ENCODE data around the gene OLFML2A.
"Not testable (repeated sequence)": the region's sequence is repeated elsewhere in the genome, so short reads cannot be mapped to it uniquely, and the experiment has no call there.

OLFML2A gene

GRCh38 chr9:124818431-124819281, 41.7 kb downstream of the OLFML2A start:
- no peak overlapping the region for H3K4me3 ChIP-seq (ENCODE audit: low read depth in 1 of 2, low read length in 2 of 2)
- H3K9ac ChIP-seq (ENCODE audit: low read length), result no peak overlapping the region
- H3K4me1 ChIP-seq (ENCODE audit: insufficient read depth, low read length), result peaks cover 16% of the 10 kb centered on the region
- H3K27ac ChIP-seq (ENCODE audit: low read depth, low read length), result no peak overlapping the region
- H3K36me3 ChIP-seq (ENCODE audit: insufficient read depth, low read length), result no peaks in the 10 kb centered on the region
- no peaks in the 10 kb centered on the region for H3K27me3 ChIP-seq (ENCODE audit: control insufficient read depth in 1 of 2, insufficient read depth in 2 of 2, low read length in 2 of 2)
- H3K9me3 ChIP-seq (ENCODE audit: low read length), result no peaks in the 10 kb centered on the region

- H3K4me1 ChIP-seq (ENCODE audit: insufficient read depth, low read length), result peaks cover 8% of the 10 kb centered on the region
- H3K9ac ChIP-seq (ENCODE audit: low read length), result no peak overlapping the region
- H3K36me3 ChIP-seq (ENCODE audit: insufficient read depth, low read length), result no peaks in the 10 kb centered on the region
- no peaks in the 10 kb centered on the region for H3K27me3 ChIP-seq (ENCODE audit: control insufficient read depth in 1 of 2, insufficient read depth in 2 of 2, low read length in 2 of 2)
- no peak overlapping the region for H3K4me3 ChIP-seq (ENCODE audit: low read depth in 1 of 2, low read length in 2 of 2)
- H3K9me3 ChIP-seq (ENCODE audit: low read length), result no peaks in the 10 kb centered on the region
- H3K27ac ChIP-seq (ENCODE audit: low read depth, low read length), result no peak overlapping the region
Measured at GRCh38 chr9:124820698-124821623, 44.0 kb downstream of the OLFML2A start.

GRCh38 chr9:124828489-124829333, 51.8 kb downstream of the OLFML2A start:
- H3K4me3 ChIP-seq (ENCODE audit: low read depth in 1 of 2, low read length in 2 of 2), result no peak overlapping the region

GRCh38 chr9:124829334-124829669, 52.4 kb downstream of the OLFML2A start:
- peaks cover 14% of the 10 kb centered on the region for H3K4me1 ChIP-seq (ENCODE audit: insufficient read depth, low read length)

More at GRCh38 chr9:124828489-124829333, 51.8 kb downstream of the OLFML2A start:
- Histone ChIP-seq H3K4me1 (ENCODE audit: insufficient read depth, low read length) (peaks cover 14% of the 10 kb centered on the region), H3K36me3 (ENCODE audit: insufficient read depth, low read length) (no peaks in the 10 kb centered on the region), H3K9ac (ENCODE audit: low read length) (no peak overlapping the region), H3K9me3 (ENCODE audit: low read length) (no peaks in the 10 kb centered on the region), H3K27ac (ENCODE audit: low read depth, low read length) (no peak overlapping the region), H3K27me3 (ENCODE audit: control insufficient read depth in 1 of 2, insufficient read depth in 2 of 2, low read length in 2 of 2) (no peaks in the 10 kb centered on the region)

GRCh38 chr9:124830593-124830992, 53.7 kb downstream of the OLFML2A start:
- no peaks in the 10 kb centered on the region for H3K9me3 ChIP-seq (ENCODE audit: low read length)
- peaks cover 24% of the 10 kb centered on the region for H3K4me1 ChIP-seq (ENCODE audit: insufficient read depth, low read length)
- no peaks in the 10 kb centered on the region for H3K36me3 ChIP-seq (ENCODE audit: insufficient read depth, low read length)

More at GRCh38 chr9:124829334-124829669, 52.4 kb downstream of the OLFML2A start:
- Histone ChIP-seq H3K36me3 (ENCODE audit: insufficient read depth, low read length) (no peaks in the 10 kb centered on the region), H3K9ac (ENCODE audit: low read length) (no peak overlapping the region), H3K9me3 (ENCODE audit: low read length) (no peaks in the 10 kb centered on the region), H3K4me3 (ENCODE audit: low read depth in 1 of 2, low read length in 2 of 2) (no peak overlapping the region), H3K27ac (ENCODE audit: low read depth, low read length) (no peak overlapping the region), H3K27me3 (ENCODE audit: control insufficient read depth in 1 of 2, insufficient read depth in 2 of 2, low read length in 2 of 2) (no peaks in the 10 kb centered on the region)

GRCh38 chr9:124831642-124832364, 54.9 kb downstream of the OLFML2A start:
- Histone ChIP-seq H3K4me3 (ENCODE audit: low read depth in 1 of 2, low read length in 2 of 2) (no peak overlapping the region), H3K27ac (ENCODE audit: low read depth, low read length) (no peak overlapping the region), H3K4me1 (ENCODE audit: insufficient read depth, low read length) (peaks cover 26% of the 10 kb centered on the region), H3K9me3 (ENCODE audit: low read length) (no peaks in the 10 kb centered on the region), H3K9ac (ENCODE audit: low read length) (no peak overlapping the region), H3K27me3 (ENCODE audit: control insufficient read depth in 1 of 2, insufficient read depth in 2 of 2, low read length in 2 of 2) (no peaks in the 10 kb centered on the region), H3K36me3 (ENCODE audit: insufficient read depth, low read length) (no peaks in the 10 kb centered on the region)

More at GRCh38 chr9:124830593-124830992, 53.7 kb downstream of the OLFML2A start:
- Histone ChIP-seq H3K27me3 (ENCODE audit: control insufficient read depth in 1 of 2, insufficient read depth in 2 of 2, low read length in 2 of 2) (no peaks in the 10 kb centered on the region), H3K4me3 (ENCODE audit: low read depth in 1 of 2, low read length in 2 of 2) (no peak overlapping the region), H3K9ac (ENCODE audit: low read length) (no peak overlapping the region), H3K27ac (ENCODE audit: low read depth, low read length) (no peak overlapping the region)

- no peaks in the 10 kb centered on the region for H3K27me3 ChIP-seq (ENCODE audit: control insufficient read depth in 1 of 2, insufficient read depth in 2 of 2, low read length in 2 of 2)
- peaks cover 26% of the 10 kb centered on the region for H3K4me1 ChIP-seq (ENCODE audit: insufficient read depth, low read length)
- H3K27ac ChIP-seq (ENCODE audit: low read depth, low read length), result peak overlapping the region; percentile 68
- H3K9ac ChIP-seq (ENCODE audit: low read length), result peak overlapping the region; percentile 41
- H3K36me3 ChIP-seq (ENCODE audit: insufficient read depth, low read length), result no peaks in the 10 kb centered on the region
- no peaks in the 10 kb centered on the region for H3K9me3 ChIP-seq (ENCODE audit: low read length)
- H3K4me3 ChIP-seq (ENCODE audit: low read depth in 1 of 2, low read length in 2 of 2), result peak overlapping the region in 1 of 2 donors; percentile 47
Measured at GRCh38 chr9:124834591-124834990, 57.7 kb downstream of the OLFML2A start.

GRCh38 chr9:124835026-124835557, 58.2 kb downstream of the OLFML2A start:
- Histone ChIP-seq H3K27ac (ENCODE audit: low read depth, low read length) (peak overlapping the region; percentile 68), H3K9me3 (ENCODE audit: low read length) (no peaks in the 10 kb centered on the region), H3K27me3 (ENCODE audit: control insufficient read depth in 1 of 2, insufficient read depth in 2 of 2, low read length in 2 of 2) (no peaks in the 10 kb centered on the region), H3K4me3 (ENCODE audit: low read depth in 1 of 2, low read length in 2 of 2) (peak overlapping the region; percentile 13 to 47), H3K4me1 (ENCODE audit: insufficient read depth, low read length) (peaks cover 26% of the 10 kb centered on the region), H3K9ac (ENCODE audit: low read length) (peak overlapping the region; percentile 41), H3K36me3 (ENCODE audit: insufficient read depth, low read length) (no peaks in the 10 kb centered on the region)

- H3K4me1 ChIP-seq (ENCODE audit: insufficient read depth, low read length), result peaks cover 12% of the 10 kb centered on the region
- H3K9me3 ChIP-seq (ENCODE audit: low read length); H3K27ac ChIP-seq (ENCODE audit: low read depth, low read length); H3K36me3 ChIP-seq (ENCODE audit: insufficient read depth, low read length); H3K4me3 ChIP-seq (ENCODE audit: low read depth in 1 of 2, low read length in 2 of 2); H3K9ac ChIP-seq (ENCODE audit: low read length); H3K27me3 ChIP-seq (ENCODE audit: control insufficient read depth in 1 of 2, insufficient read depth in 2 of 2, low read length in 2 of 2): not testable (repeated sequence)
Measured at GRCh38 chr9:124838132-124838531, 61.2 kb downstream of the OLFML2A start.

GRCh38 chr9:124838567-124839275, 61.8 kb downstream of the OLFML2A start:
- H3K4me1 ChIP-seq (ENCODE audit: insufficient read depth, low read length), result peaks cover 12% of the 10 kb centered on the region
- not testable (repeated sequence) for H3K9me3 ChIP-seq (ENCODE audit: low read length); H3K9ac ChIP-seq (ENCODE audit: low read length); H3K36me3 ChIP-seq (ENCODE audit: insufficient read depth, low read length); H3K27ac ChIP-seq (ENCODE audit: low read depth, low read length); H3K4me3 ChIP-seq (ENCODE audit: low read depth in 1 of 2, low read length in 2 of 2); H3K27me3 ChIP-seq (ENCODE audit: control insufficient read depth in 1 of 2, insufficient read depth in 2 of 2, low read length in 2 of 2)
